Fibroblast of skin of left quadriceps (primary cell): ENCODE results near the gene CCDC136.

Experiments
- DNase-seq, 2 experiments: peaks; one replicate each; pipeline ENCODE4 v3.0.0-alpha.2; 2013; ENCODE audit warnings: low read depth in 2 of 2

CCDC136 gene

DNA sequence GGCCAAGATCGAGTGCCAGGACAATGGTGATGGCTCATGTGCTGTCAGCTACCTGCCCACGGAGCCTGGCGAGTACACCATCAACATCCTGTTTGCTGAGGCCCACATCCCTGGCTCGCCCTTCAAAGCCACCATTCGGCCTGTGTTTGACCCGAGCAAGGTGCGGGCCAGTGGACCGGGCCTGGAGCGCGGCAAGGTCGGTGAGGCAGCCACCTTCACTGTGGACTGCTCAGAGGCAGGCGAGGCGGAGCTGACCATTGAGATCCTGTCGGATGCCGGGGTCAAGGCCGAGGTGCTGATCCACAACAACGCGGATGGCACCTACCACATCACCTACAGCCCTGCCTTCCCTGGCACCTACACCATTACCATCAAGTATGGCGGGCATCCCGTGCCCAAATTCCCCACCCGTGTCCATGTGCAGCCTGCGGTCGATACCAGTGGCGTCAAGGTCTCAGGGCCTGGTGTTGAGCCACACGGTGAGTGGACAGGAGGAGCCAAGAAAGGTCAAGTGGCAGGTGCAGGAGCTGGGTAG is 53.1 kb downstream of the CCDC136 start:
- DNase-seq = no peak

DNA sequence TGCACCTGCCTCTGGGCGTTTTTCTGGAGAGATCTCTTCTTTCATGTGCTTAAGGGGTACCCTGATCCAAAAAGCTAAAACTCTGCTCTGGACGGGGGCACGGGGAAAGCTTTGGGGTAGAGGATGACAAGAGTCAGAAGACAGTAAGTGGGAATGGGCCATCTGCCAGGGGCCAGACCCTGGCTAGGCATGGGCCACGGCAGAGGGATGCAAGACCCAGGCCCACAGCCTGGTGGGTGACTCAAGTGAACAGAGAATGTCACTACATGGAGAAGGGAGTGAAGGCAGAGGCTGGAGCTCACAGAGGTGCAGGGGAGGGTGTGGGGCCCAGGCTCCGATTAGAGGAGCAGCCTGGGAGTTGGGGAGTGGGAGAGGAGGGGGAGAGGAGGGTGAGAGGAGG is 53.7 kb downstream of the CCDC136 start:
- no peak for DNase-seq

DNA sequence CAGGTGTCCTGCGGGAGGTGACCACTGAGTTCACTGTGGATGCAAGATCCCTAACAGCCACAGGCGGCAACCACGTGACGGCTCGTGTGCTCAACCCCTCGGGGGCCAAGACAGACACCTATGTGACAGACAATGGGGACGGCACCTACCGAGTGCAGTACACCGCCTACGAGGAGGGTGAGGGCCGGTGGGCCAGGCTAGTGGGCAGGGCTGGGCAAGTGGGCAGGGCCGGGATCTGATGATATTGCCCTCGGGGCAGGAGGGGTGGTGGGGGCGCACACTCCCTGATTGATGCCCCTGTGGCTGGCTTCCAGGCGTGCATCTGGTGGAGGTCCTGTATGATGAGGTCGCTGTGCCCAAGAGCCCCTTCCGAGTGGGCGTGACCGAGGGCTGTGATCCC is 54.2 kb downstream of the CCDC136 start:
- no peak for DNase-seq

DNA sequence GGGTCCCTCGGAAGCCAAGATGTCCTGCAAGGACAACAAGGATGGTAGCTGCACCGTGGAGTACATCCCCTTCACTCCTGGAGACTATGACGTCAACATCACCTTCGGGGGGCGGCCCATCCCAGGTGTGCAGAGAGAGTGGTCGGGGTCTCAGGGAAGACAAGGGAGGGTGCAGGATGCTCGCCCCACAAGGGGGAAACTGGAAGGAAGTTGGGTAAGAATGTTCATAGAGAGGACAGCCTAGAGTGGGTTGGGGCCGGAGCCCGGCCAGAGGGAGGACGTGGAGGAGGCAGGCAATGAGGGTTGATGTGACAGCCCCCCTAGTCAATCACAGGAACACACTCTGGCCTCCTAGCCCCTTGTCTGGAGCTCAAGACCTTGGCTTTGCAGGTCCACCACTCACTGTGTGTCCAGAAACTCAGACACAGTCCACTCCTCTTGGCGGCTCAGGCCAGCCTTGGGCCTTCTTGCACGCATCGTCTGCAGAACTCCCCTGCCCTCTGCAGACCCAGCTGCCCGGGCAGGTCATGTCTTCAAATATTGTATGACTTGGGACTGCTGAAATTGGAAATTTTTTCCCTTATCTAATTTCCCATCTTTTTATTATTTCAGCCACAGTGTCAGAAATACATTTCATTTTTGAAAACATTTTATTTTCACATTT is 55.1 kb downstream of the CCDC136 start:
- DNase-seq = no peak

DNA sequence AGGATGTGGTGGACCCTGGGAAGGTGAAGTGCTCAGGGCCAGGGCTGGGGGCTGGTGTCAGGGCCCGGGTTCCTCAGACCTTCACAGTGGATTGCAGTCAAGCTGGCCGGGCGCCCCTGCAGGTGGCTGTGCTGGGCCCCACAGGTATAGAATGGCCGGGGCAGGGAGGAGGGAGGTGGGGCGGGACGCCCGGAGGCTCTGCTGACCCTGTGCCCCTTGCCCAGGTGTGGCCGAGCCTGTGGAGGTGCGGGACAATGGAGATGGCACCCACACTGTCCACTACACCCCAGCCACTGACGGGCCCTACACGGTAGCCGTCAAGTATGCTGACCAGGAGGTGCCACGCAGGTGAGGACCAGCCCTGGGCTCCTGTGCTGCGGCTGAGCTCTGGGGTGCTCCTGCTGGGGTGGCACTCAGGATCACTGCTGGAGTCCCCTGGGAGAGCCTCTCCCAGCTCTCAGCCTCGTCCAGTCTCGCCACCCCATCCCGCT is 56.0 kb downstream of the CCDC136 start:
- DNase-seq = no peak

DNA sequence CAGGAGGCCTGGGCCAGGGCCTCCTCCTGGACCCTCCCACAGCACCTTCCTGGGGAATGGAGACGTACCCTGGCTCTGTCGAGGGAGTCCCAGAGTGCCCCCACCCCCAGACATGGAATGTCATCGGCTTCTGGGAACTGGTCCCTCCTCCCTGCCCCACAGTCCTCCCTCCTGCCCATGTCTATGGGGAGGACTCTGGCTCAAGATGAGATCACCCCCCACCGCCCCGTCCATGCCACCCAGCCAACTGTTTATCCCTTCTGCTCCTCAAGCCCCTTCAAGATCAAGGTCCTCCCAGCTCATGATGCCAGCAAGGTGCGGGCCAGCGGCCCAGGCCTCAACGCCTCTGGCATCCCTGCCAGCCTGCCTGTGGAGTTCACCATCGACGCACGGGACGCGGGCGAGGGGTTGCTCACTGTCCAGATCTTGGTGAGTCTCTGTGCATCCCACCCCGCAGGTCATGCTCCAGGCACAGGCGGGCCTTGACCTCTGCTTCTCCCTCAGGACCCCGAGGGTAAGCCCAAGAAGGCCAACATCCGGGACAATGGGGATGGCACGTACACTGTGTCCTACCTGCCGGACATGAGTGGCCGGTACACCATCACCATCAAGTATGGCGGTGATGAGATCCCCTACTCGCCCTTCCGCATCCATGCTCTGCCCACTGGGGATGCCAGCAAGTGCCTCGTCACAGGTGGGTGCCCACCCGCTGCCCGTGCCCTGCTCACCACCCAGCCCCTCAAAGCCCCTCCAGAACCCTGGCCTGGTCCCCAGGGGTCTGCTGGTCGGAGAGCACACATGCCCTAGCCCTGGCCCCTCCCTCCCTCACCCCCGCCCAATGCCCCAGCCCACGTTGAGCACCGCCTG is 56.8 kb downstream of the CCDC136 start:
- DNase-seq = no peak

DNA sequence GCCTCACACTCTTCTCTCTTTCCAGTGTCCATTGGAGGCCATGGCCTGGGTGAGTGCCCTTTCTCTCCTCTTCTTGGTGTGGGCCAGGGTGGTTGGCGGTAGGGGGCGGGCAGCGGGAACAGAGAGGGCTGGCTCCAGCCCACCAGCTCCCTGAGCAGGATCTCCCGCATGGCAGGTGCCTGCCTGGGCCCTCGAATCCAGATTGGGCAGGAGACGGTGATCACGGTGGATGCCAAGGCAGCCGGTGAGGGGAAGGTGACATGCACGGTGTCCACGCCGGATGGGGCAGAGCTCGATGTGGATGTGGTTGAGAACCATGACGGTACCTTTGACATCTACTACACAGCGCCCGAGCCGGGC is 57.4 kb downstream of the CCDC136 start:
- DNase-seq = no peak

DNA sequence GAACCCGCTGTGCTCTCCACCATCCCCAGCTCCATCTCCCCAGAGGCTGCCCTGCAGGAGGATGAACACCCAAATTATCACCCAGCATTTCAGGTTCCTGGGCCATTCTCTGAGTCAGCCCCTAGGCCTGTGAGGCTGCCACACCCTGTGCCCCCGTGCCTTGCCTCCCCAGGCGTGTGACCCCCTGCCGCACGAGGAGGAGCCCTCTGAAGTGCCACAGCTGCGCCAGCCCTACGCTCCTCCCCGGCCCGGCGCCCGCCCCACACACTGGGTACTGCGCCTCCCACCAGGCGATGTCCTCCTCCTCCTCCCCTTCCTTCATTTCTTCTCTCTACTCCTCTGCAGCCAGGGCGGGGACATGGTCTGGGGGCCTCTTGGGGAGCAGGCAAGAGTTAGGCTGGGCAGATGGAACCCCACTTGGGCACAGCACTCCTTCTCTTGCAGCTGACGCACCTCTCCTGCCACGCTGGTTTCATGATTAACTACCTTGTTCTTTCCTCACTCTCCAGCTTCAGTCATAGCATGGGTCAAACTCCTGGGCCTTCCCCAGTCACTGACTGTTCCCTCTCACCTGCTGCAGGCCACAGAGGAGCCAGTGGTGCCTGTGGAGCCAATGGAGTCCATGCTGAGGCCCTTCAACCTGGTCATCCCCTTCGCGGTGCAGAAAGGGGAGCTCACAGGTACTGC is 58.2 kb downstream of the CCDC136 start:
- DNase-seq = no peak

DNA sequence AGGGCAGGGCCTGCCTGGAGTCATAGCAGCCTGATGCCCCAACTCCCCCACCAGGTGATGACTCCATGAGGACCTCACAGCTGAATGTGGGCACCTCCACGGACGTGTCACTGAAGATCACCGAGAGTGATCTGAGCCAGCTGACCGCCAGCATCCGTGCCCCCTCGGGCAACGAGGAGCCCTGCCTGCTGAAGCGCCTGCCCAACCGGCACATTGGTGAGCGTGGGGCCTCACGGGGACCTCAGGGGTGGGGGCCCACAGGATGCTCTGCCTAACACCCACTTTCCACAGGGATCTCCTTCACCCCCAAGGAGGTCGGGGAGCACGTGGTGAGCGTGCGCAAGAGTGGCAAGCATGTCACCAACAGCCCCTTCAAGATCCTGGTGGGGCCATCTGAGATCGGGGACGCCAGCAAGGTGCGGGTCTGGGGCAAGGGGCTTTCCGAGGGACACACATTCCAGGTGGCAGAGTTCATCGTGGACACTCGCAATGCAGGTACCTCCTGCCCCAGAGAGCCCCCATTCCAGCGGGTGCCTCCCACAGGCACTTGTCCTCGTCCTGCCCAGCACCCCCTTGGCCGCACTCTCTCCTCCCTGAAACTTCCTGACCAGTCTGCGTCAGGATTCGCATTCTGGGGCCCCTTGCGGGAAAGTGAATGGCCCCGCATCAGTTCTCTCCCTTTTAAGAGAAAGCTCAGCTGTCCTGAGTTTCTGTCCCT is 60.9 kb downstream of the CCDC136 start:
- no peak for DNase-seq

DNA sequence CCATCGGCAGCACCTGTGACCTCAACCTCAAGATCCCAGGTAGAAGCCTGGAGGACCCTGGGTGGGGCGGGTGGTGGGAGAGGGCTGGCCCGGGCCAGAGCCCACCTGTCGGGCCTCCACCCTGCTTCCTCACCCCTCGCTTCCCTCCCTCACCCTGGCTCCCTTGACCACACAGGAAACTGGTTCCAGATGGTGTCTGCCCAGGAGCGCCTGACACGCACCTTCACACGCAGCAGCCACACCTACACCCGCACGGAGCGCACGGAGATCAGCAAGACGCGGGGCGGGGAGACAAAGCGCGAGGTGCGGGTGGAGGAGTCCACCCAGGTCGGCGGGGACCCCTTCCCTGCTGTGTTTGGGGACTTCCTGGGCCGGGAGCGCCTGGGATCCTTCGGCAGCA is 62.0 kb downstream of the CCDC136 start:
- DNase-seq = no peak

DNA sequence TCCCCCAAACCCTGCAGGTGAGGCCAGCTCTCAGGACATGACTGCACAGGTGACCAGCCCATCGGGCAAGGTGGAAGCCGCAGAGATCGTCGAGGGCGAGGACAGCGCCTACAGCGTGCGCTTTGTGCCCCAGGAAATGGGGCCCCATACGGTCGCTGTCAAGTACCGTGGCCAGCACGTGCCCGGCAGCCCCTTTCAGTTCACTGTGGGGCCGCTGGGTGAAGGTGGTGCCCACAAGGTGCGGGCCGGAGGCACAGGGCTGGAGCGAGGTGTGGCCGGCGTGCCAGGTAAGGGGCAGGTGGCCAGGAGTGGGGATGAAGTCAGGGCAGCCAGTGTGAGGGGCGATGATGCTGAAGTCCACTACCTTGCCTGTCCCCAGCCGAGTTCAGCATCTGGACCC is 62.6 kb downstream of the CCDC136 start:
- no peak for DNase-seq

DNA sequence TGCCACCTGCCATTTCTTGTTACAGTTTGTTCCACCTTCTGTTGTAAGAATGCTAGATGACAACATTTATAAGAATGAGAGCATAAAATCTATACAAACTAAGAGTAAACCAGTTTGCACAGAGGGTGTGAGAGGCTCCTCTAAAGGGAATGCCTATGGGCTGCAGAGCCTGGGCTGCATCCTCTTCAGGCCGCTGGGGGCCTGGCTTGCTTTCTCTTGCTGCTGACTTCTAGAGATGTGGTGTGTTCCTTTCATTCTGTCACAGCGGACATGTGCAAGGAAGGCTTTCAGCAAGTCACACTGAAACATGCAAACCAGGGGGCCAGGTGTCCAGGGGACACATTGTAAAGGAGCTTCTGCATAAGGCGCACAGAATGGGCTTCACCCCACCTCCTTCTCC is 63.8 kb downstream of the CCDC136 start:
- DNase-seq = no peak

DNA sequence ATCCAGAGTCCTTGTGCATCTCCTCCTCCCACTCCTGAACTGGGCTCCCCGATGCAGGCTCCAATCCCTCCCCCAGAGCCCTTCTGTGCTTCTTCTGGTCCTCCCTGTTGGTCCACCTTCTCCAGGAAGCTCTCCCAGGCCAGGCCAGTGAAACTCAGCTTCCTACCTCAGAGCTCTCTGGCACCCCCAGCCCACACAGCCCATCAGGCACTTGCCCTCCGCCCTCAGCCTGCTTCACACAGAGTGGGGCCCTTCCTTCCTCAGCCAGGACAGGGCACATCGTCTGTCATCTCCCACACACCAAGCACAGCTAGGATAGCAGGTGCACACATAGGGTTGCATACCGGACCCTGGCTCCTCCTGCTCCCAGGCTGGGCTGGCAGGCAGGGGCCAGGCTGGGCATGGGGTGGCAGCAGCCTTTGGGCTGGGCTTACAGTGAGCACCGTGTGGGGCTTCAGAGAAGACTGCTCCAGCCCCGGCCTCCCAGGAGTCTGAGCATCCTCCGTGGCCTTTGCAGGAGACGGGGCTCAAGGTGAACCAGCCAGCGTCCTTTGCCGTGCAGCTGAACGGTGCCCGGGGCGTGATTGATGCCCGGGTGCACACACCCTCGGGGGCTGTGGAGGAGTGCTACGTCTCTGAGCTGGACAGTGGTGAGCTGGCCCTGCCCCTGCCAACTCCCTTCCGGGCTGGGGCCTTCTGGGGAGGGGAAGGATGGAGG is 64.4 kb downstream of the CCDC136 start:
- no peak for DNase-seq

DNA sequence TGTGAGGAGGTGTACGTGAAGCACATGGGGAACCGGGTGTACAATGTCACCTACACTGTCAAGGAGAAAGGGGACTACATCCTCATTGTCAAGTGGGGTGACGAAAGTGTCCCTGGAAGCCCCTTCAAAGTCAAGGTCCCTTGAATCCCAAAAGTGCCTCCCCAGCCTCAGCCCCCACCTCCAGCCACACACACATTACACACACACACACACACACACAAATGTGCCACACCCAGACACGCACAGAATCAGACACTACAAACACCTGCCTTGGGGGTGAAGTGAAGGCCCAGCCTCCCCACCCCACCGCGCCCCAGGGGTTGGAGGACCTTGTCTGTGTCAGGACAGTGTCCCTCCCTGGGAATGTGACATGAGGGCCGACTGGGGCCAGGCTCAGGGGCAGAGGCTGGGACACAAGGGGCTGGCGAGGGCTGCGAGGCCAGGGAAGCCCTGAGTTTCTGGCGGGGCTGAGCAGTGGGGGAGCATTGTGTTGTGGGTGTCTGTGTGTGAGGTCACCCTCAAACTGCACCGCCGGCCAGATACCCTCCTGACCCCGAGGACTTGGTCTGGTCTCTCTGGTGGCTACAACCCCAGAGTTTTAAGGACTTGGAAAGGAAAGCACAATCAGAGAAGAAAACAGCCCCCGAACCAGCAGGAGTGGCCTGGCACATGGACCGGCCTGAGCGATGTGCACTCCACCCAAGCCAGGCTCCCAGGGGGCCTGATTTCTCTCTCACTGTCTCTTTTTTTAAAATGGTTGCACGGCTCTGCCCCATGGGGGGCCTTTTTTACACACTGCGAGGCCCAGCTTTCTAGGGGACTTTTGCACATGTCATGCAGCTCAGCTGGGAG is 66.8 kb downstream of the CCDC136 start:
- DNase-seq = no peak

DNA sequence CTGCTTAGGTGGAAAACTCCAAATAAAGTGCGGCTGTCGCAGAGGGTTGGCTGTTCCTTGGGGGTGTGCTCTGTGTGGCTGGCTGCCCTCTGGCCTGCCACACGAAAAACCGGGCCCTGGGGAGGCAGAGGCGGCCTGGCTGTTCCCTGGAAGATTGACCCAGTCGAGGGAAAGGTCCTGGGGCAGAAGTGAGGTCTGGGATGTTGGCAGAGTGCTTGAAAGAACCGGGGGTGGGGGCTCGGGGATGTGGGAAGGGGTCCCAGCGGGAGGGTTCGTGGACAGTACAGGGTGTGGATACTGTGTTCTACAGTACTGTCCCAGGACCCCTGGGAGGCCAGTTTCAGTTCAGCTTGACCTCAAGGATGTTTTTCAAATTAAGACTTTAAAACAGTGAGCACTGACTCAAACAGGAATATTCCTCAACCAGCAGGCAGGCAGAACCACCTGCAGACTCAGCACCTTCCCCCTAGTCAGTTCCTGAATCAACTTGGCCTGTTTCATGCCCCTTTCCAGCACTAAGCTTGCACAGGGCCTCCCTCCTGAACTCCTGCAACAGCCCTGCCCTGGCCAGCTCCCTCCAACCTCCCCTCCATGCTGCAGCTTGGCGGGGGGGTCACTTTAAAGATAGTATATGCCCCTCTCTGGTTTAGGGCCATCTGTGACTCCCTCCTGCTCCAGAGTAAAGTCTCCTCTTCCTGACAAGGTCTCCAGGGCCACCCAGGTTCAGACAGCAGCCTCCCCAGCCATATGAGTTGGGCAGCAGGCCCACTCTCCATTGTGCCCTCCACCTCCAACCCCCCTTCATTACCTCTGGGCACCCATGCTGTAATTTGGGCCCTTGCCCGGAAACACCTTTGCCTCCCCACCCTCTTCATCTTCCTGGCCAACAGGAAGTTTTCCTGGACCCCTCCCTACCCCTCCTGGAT is 67.7 kb downstream of the CCDC136 start:
- DNase-seq = no peak

DNA sequence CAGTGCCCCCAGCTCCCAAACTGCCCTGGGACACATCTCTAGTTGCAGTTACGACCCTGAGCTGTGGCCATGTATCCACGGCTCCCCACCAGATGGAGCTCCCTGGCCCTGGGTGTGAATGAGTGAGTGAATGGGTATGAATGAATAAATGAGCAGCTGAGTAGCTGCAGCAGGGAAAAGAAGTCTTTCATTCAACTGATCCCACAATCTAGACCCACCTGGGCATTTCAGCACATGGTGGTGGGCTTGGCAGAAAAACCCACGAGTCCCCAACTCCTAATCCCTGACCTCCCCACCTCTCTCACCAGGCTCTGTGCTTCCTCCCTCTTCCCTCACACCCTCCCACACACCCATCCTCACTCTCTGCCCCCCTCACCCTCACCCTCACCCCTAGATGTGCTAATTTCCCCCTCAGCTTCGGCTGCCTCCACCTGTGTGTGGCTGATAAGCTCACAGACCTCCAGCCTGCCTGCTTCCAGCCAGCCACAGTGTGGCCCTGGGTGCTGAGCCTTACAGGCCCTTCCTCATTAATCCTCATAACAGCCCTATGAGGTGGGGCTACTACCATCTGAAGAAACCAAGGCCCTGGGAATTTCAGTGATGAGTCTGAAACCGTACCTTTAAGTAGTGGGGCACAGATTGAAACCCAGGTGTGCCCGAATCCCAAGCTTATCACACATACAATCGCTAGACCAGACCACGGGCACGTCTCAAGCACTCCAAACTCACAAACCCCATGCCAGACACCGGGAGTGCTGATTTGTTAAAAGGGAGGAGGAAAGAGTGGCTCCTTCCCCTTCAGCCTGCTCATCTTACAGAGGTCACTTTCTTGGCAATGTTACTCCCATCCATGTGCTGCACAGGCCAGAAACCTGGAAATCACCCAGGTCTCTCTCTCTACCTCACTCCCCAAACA is 68.6 kb downstream of the CCDC136 start:
- DNase-seq = peak in 1 of 2 experiments; percentile 15

DNA sequence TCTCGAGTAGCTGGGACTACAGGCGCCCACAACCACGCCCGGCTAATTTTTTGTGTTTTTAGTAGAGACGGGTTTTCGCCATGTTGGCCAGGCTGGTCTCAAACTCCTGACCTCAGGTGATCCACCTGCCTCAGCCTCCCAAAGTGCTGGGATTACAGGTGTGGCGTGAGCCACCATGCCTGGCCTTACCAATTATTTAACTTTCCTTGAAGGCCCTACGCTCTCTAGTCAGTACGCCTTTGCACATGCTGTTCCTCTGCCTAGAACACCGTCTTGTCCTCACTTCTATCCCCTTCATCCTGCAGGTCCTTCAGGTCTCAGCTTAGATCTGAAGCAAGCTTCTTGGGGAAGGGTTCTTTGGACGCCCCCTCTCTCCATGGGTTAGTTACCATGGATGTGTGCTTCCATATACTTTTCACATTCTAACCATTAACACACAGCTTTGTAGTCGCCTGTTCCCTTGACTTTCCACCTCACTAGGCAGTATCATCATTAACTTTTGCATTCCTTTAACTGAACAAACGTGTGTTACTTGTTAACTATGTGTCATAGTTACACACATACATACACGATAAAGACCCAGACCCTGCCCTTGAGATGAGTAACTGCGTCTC is 70.3 kb downstream of the CCDC136 start:
- DNase-seq = no peak
